G401.6 (cell line): ENCODE data around the gene CENPP.
"Not testable (repeated sequence)": the region's sequence is repeated elsewhere in the genome, so short reads cannot be mapped to it uniquely, and the experiment has no call there.

Experiments used
- FAIRE-seq: peaks from 2 replicates; lab custom pipeline; 2012; peaks lifted over from hg19 to GRCh38; lab: Jason Lieb, UNC

Gene CENPP

DNA sequence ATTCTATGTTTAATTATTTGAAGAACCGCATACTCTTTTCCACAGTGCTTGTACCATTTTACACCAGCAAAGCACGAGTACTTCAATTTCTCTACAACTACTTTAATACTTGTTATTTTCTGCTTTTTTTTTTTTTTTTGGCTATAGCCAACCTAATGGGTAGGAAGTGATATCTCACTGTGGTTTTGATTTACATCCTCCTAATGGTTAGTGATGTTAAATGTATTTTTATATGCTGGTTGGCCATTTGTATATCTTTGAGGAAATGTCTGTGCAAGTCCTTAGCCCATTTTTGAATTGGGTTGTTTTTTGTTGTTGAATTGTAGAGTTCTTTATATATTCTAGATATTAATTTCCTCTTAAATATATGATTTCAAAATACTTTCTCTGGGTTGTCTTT lies 56.0 kb downstream of the CENPP start:
- FAIRE-seq = peak; percentile 48

DNA sequence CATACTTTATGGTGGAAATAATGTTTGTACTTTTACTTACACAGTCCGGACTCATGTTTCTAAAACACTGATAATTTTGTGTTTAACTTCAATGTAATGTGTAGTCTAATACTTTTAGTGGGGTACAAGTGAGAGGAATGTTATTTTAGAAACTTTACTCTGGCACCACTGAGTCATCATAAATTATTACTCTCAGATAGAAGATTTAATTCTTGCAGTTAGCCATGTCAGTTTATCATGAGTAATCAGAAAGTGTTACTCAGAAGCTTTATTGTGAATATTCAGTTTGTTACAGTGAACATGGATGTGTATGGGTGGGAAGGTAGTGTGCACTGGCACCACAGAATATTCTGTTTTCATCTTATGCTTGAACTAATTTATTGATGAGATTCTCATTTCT lies 58.6 kb downstream of the CENPP start:
- no peak for FAIRE-seq

DNA sequence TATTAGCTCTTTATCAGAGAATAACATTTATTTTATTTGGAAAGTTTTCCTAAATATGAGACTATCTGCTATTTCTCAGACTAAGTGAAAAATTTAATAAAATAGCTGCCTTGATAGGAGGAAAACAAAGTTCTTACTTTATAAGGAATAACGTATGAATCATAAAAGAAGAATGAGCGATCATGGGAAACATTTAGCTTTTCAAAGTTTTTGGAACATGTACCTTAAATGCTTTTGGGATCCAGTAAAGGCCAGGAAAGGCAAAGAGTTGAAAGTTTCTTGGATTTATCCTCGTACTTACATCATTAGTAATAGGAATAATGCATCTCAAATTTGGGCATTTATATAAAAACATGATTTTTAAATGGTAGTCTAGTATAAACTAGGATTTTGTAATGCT lies 59.2 kb downstream of the CENPP start:
- no peak for FAIRE-seq

DNA sequence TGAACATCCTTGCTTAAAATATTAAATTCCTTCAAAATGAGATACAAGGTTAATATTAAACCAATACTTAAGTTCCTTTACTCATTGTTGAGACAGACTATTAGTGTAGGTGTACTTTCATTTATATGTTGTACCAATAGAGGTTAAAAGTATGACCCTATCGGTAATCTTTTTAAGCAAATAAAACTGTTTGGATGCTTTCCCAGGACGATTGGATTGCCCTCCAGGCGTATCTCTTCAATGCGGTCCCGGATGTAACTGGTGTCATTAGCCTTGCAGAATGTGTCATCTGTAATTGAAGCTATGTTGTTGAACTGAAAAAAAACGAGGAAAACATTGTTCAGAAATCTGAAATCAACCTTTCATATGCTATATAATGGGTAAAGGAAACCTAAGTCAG lies 59.7 kb downstream of the CENPP start:
- FAIRE-seq = peak; percentile 39

DNA sequence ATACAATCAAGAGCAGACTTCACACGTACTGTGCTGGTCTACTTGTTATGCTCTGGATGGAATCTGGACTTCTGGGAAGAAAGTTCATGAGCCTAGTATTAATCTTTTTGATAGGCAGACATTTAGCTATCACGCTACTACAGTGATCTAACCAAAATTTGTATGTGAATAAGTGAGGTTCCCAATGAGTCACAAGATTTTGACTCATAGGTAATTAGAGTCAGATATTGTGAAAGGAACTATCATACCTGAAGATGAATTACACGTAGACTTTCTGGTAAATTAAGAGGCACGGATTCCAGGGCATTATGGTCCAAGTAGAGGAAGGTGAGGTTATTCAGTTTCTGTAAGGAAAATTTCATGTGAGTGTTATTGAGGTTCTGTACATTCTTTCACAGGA lies 60.2 kb downstream of the CENPP start:
- no peak for FAIRE-seq

DNA sequence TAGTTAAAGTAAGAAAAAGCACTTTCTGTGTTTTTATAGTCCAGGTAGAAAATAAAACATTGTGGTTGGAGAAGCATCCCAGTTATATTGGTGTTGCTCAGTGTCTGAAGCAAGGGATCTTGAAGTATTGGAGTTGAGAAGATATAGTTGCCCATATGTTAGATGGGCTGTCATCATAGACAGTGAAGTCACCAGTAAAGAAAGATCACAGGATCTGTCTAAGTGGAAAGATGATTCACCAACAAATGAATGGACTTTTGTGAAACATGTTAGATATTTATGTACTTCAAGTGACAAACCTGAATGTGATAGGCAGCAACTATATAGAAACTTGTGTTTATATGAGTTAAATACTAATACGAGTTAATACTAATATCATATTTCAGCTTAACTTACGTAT lies 66.9 kb downstream of the CENPP start:
- FAIRE-seq = no peak

DNA sequence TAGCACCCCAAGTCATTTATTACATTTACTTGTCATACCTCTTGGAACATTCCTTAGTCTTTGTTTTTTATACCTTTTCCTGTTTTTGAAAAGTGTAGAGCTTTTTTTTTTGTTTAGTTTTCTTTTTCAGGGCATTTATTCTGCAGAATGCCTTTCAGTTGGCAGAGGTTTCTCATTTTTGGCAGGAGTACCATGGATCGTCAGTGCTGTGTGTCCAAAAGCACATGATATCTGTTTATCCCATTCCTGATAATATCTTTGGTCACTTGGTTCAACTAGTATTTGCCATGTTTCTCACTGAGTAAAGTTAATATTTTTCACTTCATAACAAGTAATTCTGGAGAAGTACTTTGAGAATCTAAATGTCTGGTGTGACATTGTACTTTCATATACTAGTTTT lies 67.9 kb downstream of the CENPP start:
- FAIRE-seq = no peak

DNA sequence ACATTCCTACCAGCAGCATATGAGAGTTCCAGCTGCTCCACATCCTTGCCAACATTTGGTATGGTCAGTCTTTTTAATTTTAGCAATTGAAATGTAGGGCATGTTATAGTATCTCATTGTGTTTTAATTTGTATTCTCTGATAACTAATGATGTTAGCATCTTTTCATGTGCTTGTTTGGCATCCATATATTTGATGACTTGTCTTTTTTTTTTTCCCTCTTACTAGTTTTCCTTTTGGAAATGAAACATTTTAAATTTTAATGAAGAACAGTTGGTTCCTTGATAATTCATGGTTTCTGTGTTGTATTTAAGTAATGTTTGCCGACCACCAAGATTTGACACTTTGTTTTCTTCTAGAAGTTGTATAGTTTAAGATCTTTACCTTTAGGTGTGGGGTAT lies 69.9 kb downstream of the CENPP start:
- no peak for FAIRE-seq

DNA sequence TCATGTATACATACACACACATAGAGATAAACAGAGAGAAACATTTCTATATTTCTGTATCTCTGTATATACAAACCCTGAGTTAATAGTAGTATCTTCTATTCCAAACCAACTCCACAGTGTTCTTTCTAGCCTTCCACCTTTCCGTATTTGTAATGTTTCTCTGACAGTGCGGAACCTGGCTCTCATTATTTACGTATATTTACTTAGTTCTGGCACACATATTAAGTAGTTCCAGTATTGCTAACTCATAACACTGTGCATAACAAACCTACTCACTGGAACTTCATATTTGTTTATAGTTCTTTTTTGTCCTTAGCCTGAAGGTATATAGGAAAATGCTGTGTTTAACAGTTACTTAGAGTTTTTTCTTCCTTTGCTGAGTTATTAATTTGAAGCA lies 72.1 kb downstream of the CENPP start:
- FAIRE-seq = no peak

DNA sequence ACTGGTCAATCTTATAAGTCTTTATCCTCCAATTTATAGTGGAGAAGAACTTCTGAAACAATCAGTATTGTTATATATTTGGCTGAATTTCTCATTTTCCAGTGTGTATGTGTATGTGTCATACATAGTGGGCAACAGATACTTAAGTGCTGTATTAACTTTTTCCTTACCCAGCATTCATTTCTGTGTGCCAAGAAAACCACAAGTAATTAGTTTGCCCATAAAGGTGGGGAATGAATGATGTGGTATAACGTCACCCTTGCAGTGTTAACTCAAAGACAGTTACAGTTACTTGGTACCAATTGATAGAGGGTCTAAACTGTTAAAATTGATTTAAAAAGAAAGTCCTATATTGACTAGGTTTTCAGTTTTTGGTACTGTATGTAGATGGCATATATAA lies 76.6 kb downstream of the CENPP start:
- FAIRE-seq = no peak

DNA sequence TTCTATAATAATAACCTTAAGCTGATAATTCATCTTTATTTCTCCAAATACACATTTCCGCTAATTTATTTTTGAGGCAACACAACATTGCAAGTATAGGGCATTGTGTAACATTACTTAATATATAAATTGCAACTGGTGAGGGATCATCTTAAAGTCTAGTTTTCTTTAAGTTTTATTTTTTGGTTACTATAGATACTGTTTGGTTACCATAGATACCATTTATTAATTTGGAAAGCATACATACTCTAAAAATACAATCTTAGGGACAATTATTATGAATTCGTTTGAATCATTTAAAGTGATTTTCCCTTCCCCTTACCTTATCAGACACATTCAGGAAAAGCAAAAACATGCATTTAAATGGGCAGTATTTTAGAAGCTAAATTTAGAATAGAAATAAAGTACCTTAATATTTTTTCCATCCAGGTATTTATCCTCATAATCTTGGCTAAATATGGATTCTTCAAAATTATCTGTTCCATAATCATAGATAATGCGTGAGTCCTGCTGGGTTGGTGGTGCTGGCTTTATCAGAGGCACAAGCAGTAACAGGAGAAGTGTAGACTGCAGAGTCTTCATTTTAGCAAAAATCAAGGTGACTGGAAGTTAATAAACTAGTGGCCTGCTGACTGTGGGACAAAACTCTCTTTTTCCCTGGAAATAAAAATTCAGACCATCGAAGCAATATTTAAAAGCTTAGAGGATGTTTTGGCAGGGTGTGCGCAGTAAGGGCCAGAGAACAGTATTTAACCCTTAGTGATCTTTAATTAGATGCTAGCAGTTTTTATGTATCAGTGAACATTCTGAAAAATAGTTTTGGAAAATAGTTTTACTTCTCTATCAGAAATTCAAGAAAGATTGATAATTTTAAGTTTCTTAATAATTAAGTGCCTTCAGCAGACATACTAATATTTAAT lies 77.3 kb downstream of the CENPP start:
- no peak for FAIRE-seq

DNA sequence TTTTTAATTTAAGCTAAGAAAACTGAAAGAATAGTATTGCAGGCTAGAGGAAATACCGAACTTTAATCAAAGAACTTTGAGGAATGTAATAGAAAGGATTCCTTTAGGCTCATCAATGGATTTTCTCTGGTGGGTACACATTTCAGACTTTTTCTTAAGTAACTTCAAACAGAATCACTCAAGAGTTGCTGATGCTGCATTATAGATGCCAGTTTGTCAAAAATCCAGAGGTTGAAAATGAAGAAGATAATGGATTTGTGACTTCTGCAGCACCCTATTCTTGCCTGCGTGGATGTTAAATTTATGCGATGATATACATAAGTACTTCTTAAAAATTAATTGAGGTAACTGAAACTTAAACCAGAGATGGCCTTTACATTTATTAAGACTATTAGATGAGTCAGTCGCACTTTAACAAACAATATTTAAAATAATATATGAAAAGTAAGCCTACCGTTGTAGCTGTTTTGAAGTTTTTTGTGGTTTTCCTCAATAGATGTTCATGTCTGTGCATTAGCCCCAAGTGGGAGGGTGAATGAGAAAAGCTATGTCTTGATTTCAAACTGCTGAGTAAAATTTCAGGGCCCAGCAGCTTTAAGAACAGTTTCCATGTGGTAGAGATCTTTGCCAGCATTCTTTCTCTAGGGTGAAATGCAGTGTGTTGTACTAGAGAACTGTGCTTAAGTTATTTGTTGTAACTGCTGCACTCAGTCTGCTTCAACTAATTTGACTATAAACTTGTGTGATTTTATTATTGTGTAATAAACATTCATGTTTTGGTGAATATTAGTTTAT lies 78.5 kb downstream of the CENPP start, which contains the start of gene OGN:
OGN (minus strand) TSS at position 537 of the 795 bp plus-strand sequence. CDS start 1,171 bp downstream, outside the sequence.
- FAIRE-seq = no peak

DNA sequence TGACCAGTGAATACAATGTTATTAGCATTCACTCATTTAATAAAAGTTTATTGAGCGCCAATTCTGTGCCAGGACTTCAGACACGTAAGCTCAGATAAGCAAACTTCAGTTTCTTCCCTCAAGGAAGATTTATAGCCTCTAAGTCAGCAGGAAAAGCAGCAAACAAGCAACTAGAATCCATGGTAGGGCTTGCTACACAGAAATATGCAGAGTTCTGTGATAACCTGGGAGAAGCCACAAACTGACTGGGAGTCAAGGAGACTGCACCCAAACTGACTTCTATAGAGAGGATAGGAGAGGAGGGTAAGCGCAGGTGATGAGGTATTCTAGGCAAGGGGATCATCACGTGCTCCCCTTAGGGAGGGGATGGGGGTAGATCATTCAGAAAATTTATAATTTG lies 80.1 kb downstream of the CENPP start:
- FAIRE-seq = no peak

DNA sequence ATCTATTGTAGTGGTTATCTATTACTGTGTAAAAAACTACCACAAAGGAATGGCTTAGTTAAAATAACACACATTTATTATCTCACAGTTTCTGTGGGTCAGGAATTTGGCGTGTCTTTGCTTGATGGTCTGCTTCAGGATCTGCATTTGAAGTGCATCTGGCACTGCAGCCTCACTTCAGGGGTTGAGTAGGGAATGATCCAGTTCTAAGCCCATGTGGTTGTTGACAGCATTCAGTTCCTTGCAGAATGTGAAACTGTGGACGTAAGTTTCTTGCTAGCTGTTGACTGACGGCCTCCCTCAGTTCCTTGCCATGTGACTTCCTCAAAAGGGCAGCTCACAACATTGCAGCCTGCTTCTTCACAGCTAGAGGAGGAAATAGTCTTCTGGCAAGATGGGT lies 80.7 kb downstream of the CENPP start:
- no peak for FAIRE-seq

DNA sequence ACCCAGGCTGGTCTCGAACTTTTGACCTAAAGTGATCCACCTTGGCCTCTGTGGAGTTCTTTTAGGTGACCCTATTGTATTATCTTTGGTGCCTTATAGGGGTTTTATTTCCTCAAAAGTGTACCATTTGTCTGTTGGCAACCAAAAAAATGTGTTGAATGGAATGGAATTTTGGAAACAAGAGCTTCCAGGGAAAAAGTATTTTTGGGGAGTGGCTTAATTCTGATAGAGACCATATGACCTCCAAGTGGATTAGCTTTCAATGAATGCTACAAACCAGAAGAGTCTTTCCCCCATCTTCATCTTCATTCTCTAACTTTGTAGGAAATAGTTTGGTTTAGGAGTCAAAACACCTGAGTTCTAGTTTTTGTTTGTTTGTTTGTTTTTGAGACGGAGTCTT lies 82.1 kb downstream of the CENPP start:
- no peak for FAIRE-seq

DNA sequence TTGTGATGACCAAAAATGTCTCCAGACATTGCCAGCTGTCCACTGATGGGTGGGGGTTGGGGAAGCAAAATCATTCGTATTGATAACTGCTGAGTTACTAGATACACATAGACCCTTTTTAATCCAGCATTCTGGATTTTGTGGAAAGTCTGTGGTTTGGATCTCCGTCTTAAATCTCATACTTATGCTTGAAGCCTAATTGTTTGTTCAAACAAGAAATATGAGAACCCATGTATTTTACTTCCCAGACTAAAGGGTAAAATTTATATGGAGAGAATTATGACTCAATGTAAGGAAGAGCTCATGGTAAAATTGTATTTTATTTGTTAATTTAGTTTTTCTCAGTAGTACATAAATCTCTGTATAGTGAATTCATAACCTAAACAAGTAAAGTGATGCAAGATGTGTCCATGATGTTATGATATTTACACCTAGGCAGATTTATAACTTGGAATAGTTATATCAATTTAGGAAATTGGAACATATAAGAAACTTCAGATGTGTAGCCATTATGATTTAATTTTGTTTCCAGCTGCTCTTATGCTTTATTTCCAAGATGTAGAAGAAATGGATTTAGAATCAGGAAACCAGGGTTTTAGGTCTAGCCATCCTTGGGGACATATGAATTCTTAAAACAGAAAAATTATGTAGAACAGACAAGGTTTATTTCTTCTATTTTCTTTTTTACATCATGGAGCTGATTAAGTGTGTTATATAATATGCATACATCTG lies 83.2 kb downstream of the CENPP start:
- FAIRE-seq = no peak

DNA sequence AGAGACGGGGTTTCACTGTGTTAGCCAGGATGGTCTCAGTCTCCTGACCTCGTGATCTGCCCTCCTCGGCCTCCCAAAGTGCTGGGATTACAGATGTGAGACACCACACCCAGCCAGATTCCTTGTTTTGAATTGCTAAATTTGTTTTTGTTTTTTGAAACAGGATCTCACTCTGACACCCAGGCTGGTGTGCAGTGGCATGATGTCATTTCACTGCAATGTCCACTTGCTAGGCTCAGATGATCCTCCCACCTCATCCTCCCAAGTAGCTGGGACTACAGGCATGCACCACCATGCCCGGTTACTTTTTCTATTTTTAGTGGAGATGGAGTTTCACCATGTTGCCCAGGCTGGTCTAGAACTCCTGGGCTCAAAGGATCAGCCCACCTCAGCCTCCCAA lies 85.4 kb downstream of the CENPP start:
- not testable (repeated sequence) for FAIRE-seq

DNA sequence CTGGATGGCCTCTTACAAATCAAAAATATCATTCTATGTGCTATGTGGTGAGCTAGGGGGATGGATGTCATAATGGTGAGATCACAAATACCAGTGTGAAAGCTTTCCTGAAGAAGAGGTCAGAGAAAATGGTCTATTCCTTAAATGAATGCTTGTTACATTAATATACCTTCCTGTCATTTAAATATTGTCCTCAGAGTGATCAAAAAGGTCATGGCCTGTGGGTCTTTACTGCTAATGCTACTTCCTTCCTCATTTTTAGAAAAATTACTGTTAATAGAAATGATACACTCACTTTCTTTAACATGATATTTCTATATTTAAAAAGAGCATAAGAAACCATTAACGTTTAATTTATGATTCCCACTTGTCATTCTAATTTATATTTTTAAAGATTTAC lies 88.8 kb downstream of the CENPP start:
- no peak for FAIRE-seq

DNA sequence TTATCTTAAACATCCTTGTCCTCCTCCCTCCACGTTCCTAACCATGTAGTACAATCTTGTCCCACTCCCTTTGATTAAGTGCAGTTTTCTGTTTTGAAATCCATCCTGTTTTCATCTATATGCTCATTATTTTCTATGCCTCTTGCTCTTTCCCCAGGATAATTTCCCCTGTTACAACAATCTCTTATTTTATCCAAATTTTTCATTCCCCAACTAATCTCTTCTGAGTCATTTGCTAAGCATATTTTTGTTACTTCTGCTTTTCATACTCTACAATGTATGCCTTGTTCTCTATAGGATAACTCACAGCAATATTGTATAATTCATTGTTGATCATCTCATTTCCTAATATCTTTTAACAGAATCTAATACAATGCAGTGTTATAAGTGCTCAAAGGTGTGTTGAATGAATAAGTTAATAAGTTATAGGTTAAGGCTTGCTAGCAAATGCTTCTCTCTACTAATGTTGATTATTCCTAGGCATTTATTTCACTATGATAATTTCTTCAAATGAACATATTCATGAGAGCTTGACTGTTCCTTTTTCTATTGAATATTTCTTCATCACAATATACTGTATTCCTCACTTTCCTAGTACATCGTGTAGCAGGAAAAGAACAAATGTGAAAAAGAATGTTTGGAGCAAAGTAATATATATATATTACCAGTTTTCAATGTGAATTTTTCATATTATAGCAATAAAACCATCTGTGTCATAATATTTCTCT lies 97.0 kb downstream of the CENPP start:
- FAIRE-seq = no peak

DNA sequence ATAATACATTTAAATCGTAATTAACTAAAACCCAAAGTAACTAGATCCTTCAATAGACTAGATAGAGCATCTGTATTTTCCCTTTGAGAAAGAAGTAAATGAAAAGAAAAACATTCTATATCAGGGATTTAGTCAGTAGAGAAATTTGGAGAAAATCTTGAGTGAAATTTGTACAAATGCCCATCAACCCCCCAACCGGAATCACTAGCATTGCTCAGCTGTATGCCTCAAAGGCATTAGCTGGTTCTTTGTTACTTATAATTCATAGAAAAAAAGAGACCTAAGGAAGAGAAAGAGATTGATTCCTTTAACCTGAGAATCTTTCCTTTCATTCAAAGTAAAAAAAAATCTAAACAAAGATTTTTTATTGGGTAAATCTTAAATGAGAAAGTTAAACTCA lies 97.9 kb downstream of the CENPP start:
- FAIRE-seq = no peak

DNA sequence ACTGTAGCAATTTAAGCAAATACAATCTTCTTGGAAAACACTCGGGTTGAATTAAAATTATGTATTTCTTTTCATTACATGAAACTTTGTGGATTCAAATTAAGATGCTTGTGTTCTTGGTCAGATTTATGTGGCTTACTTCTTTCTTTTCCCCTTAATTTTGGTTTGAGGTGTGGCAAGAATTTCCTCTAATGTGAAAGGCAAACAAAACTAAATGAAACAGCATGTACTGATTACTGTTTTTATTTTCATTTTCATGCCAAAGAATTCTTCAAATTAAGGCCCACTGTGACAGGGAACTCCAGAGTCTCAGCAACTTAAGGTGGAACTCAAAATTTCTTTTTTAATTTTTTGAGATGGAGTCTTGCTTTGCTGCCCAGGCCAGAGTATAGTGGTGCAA lies 98.6 kb downstream of the CENPP start, which contains the start of gene OMD:
OMD (minus strand) TSS at position 132 of the 400 bp plus-strand sequence. CDS start 6,913 bp downstream, outside the sequence.
- FAIRE-seq = no peak

DNA sequence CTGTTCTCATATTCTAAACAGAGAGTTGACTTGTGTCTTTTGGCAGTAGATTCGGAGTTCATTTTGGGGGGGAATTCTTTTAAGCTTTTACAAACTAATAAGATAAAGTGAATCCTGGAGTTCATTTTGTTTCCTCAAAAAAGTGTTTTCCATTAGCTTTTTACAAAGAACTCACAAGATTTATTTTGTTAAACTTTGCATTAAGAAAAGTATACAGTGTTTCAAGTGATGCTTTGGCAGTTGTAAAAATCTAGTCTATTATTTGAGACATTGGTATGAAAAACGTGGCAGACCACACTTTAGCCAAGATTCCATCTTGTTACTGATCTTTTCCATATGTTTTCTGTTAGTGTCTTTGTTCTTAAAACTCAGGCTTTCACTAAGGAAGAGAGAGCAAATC lies 99.7 kb downstream of the CENPP start:
- FAIRE-seq = no peak
